CD4-positive, alpha-beta memory T cell (primary cell): ENCODE measurements around the gene ILF2. TPM values are rescaled to one million over a fixed set of nuclear protein-coding genes. Genes with fewer than 3 reads are reported as not detected.

Source experiments
- CTCF ChIA-PET: fragments of 350-600 bp; sonication (Branson Sonifier 250); formaldehyde crosslinking; loops from one replicate; lab custom pipeline; 2021; ENCODE audit warnings: inconsistent platforms; ENCODE audit not compliant: partially characterized antibody; lab: Charles Lee
- POLR2A ChIA-PET: fragments of 350-600 bp; sonication (Branson Sonifier 250); formaldehyde crosslinking; loops from one replicate; lab custom pipeline; 2021; ENCODE audit not compliant: partially characterized antibody; lab: Charles Lee
- DNase-seq, 5 donors: peaks; one replicate each; pipeline versions ENCODE4 v3.0.0 to v3.0.0-alpha.2; 2020 to 2022; ENCODE audit warnings: mixed read lengths in 1 of 5
- H3K27ac ChIP-seq: one replicate; pipeline ENCODE4 v1.7.0; 2013; ENCODE audit warnings: low read depth, low read length
- H3K27me3 ChIP-seq: 2 replicates; pipeline ENCODE4 v1.7.0; 2013; ENCODE audit warnings: mild to moderate bottlenecking, low read length, moderate library complexity; ENCODE audit not compliant: insufficient read depth
- H3K36me3 ChIP-seq: 2 replicates; pipeline ENCODE4 v1.7.0; 2013; ENCODE audit warnings: mild to moderate bottlenecking, low read length, moderate library complexity; ENCODE audit not compliant: insufficient read depth
- H3K4me1 ChIP-seq: 2 replicates; pipeline ENCODE4 v1.7.0; 2013; ENCODE audit warnings: mild to moderate bottlenecking, low read length, moderate library complexity; ENCODE audit not compliant: insufficient read depth
- H3K4me3 ChIP-seq, 2 donors: one replicate each; pipeline ENCODE4 v1.7.0; 2013; ENCODE audit warnings: low read length in 2 of 2, mild to moderate bottlenecking in 1 of 2
- H3K9me3 ChIP-seq, 2 donors: one replicate each; pipeline ENCODE4 v1.7.0; 2013; ENCODE audit warnings: low read length in 2 of 2, control low read depth in 1 of 2; ENCODE audit not compliant: control insufficient read depth in 1 of 2
- H3K27ac Mint-ChIP-seq, 7 donors: one replicate each; pipeline ENCODE4 v1.8.0; 2020 to 2021; ENCODE audit warnings: mixed read lengths in 7 of 7, mild to moderate bottlenecking in 6 of 7, inconsistent platforms in 3 of 7, moderate library complexity in 3 of 7
- H3K27me3 Mint-ChIP-seq, 2 donors: one replicate each; pipeline ENCODE4 v1.8.0; 2020 to 2021; ENCODE audit warnings: mixed read lengths in 2 of 2
- H3K36me3 Mint-ChIP-seq, 2 donors: one replicate each; pipeline ENCODE4 v1.8.0; 2020 to 2021; ENCODE audit warnings: mixed read lengths in 2 of 2, inconsistent platforms in 1 of 2, mild to moderate bottlenecking in 1 of 2
- H3K4me1 Mint-ChIP-seq, 4 donors: one replicate each; pipeline ENCODE4 v1.8.0; 2020 to 2021; ENCODE audit warnings: mixed read lengths in 4 of 4, mild to moderate bottlenecking in 1 of 4
- H3K4me3 Mint-ChIP-seq, 8 donors: one replicate each; pipeline ENCODE4 v1.8.0; 2020 to 2021; ENCODE audit warnings: mixed read lengths in 8 of 8, mild to moderate bottlenecking in 7 of 8, moderate library complexity in 6 of 8, inconsistent platforms in 3 of 8
- H3K9me3 Mint-ChIP-seq, 8 donors: one replicate each; pipeline ENCODE4 v1.8.0; 2020 to 2021; ENCODE audit warnings: mixed read lengths in 8 of 8, mild to moderate bottlenecking in 5 of 8, inconsistent platforms in 3 of 8, moderate library complexity in 1 of 8
- intact Hi-C: fragments of 100-400 bp; cut with micrococcal nuclease; formaldehyde crosslinking; loops from one replicate; pipeline ENCODE4 v1.15.1; 2023
- polyA plus RNA-seq, 2 donors: library from polyadenylated mRNA; unstranded; fragments of 300-500 nt; fragmentation: Illumina TruSeq; gene quantifications; one replicate each; pipeline ENCODE4 v1.2.3, GENCODE V29; 2021
- total RNA-seq, 2 experiments: library from RNA; stranded (reverse); gene quantifications; one replicate each; pipeline ENCODE4 v1.2.3, GENCODE V29; 2021

Gene ILF2
- total and polyA plus RNA-seq, 4 experiments from 2014 or later, result 82.3 to 200 (median 112) TPM

DNA sequence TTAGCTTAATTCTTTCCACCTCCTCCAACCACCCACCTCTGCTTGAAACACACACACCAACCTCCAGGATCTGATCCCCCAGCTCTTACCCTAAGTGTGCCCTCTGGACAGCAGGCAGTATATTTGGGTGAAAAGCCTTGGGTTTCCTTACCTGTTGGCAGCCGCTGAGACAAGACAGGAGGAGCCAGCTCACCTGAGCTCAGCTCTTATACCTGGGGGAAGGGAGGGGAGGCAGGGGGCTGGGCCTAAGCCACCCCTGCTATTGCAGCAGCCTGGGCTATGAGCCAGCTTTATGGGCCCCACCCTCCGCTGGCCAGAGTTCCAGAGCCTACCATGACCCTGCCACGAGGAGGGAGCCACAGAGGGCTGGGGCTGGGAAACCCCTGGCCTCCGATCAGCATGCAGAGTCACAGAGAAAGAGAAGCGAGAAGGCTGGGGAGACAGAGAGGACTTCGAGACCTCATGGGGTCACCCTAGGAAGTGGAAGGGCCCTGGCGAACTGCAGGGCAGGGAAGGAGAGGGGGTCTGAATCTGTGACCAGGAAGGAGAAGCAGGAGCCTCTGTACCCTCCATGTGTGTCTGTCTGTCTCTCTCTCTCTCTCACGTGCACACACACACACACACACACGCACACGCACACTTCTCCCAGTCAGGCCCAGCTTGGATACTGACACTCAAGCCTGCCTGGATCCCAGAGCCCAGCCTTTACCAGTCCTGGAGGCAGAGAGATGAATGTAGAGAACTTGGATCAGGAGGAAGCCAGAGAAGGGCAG, 54.5 kb downstream of the ILF2 start, which contains the start of gene S100A14:
TSS of gene S100A14 (minus strand) at position 182 of the 773 bp plus-strand sequence. CDS start 467 bp downstream, outside the sequence.
- Histone ChIP-seq H3K9me3 (no peaks in the 10 kb centered on the region), H3K36me3 (no peaks in the 10 kb centered on the region), H3K27me3 (no peaks in the 10 kb centered on the region), H3K4me1 (no peaks in the 10 kb centered on the region), H3K4me3 (no peak within 1 kb of the TSS), H3K27ac (no peak within 1 kb of the TSS)
- H3K4me3 Mint-ChIP-seq, result no peak within 1 kb of the TSS
- intact Hi-C loops, result loop anchor here (5.0 kb wide), 1 partner anchor 49 kb away; the partner anchor contains the start of gene S100A2
- peak within 1 kb of the TSS in 2 of 7 donors; percentile 25 to 57 for H3K27ac Mint-ChIP-seq
- H3K4me1 Mint-ChIP-seq, result peaks cover 0 to 5% (median under 1%) of the 10 kb centered on the region in 4 donors
- peaks cover 0 to 3% (median 0%) of the 10 kb centered on the region in 8 donors for H3K9me3 Mint-ChIP-seq
- ChIA-PET POLR2A (interaction anchor here (1.5 to 1.7 kb wide), 2 partner anchors 71 to 84 kb away, joined by 4 to 7 read pairs; partner anchors contain the start of gene S100A4), CTCF (interaction anchor here (0.9 to 7.7 kb wide), 7 partner anchors 24 to 108 kb away, joined by 3 to 142 read pairs (median 7); partner anchors contain the start of gene S100A6)
- DNase-seq, result no peak
- H3K36me3 Mint-ChIP-seq, result no peaks in the 10 kb centered on the region
- H3K27me3 Mint-ChIP-seq, result peaks cover 0 to 1% of the 10 kb centered on the region in 2 donors

GRCh38 chr1:153615406-153615805, 55.4 kb downstream of the ILF2 start:
- H3K4me3 Mint-ChIP-seq, result no peak overlapping the region
- no peak overlapping the region for H3K4me3 ChIP-seq
- no peaks in the 10 kb centered on the region for H3K9me3 ChIP-seq
- no peak for DNase-seq
- no peaks in the 10 kb centered on the region for H3K36me3 Mint-ChIP-seq
- no peak overlapping the region for H3K27ac Mint-ChIP-seq
- no peaks in the 10 kb centered on the region for H3K4me1 ChIP-seq
- peaks cover 0 to 5% (median under 1%) of the 10 kb centered on the region in 4 donors for H3K4me1 Mint-ChIP-seq
- H3K27me3 Mint-ChIP-seq, result peaks cover 0 to 1% of the 10 kb centered on the region in 2 donors
- intact Hi-C loops, result loop anchor here (5.0 kb wide), 1 partner anchor 48 kb away; the partner anchor contains the start of gene S100A2
- peaks cover 0 to 3% (median 0%) of the 10 kb centered on the region in 8 donors for H3K9me3 Mint-ChIP-seq
- ChIA-PET CTCF (interaction anchor here (0.8 to 7.7 kb wide), 6 partner anchors 23 to 121 kb away, joined by 3 to 142 read pairs (median 6); no protein-coding TSS in a partner anchor), POLR2A (interaction anchor here (1.5 to 1.7 kb wide), 2 partner anchors 70 to 83 kb away, joined by 4 to 7 read pairs; partner anchors contain the start of gene S100A4)
- H3K36me3 ChIP-seq, result no peaks in the 10 kb centered on the region
- H3K27ac ChIP-seq, result no peak overlapping the region
- H3K27me3 ChIP-seq, result no peaks in the 10 kb centered on the region

DNA sequence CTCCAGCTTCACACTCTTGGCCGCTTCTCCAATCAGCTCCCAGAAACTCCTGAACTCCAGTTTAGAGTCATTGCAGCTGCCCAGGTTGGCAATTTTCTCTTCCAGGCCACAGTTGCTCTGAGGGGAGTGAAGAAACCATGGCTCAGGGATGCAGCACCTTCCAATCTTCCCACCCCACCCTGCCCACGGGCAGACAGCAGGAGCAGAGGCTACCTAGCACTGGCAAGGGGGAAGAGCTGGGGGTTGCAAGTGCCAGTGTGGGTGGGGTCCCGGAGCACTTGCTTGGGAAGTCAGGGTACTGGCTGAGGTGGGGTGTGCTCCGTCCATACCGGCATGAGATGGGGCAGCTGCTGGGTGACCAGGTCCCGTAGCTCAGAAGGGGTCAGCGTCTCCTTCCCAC, 55.9 kb downstream of the ILF2 start:
- Mint-ChIP-seq H3K27ac (no peak overlapping the region), H3K4me3 (no peak overlapping the region), H3K27me3 (peaks cover 0 to 1% of the 10 kb centered on the region in 2 donors), H3K36me3 (no peaks in the 10 kb centered on the region), H3K9me3 (peaks cover 0 to 3% (median 0%) of the 10 kb centered on the region in 8 donors), H3K4me1 (peaks cover 0 to 5% (median under 1%) of the 10 kb centered on the region in 4 donors)
- no peaks in the 10 kb centered on the region for H3K4me1 ChIP-seq
- no peaks in the 10 kb centered on the region for H3K36me3 ChIP-seq
- ChIA-PET POLR2A (interaction anchor here (1.5 to 1.7 kb wide), 2 partner anchors 69 to 82 kb away, joined by 4 to 7 read pairs; partner anchors contain the start of gene S100A4), CTCF (interaction anchor here (0.8 to 7.7 kb wide), 3 partner anchors 44 to 121 kb away, joined by 3 to 142 read pairs (median 7); no protein-coding TSS in a partner anchor)
- DNase-seq, result no peak
- H3K4me3 ChIP-seq, result no peak overlapping the region
- no peak overlapping the region for H3K27ac ChIP-seq
- H3K9me3 ChIP-seq, result no peaks in the 10 kb centered on the region
- no peaks in the 10 kb centered on the region for H3K27me3 ChIP-seq
- intact Hi-C loops, result loop anchor here (5.0 kb wide), 1 partner anchor 48 kb away; the partner anchor contains the start of gene S100A2

GRCh38 chr1:153614189-153614900, 56.4 kb downstream of the ILF2 start:
- peaks cover 0 to 1% of the 10 kb centered on the region in 2 donors for H3K27me3 Mint-ChIP-seq
- no peaks in the 10 kb centered on the region for H3K36me3 Mint-ChIP-seq
- ChIA-PET POLR2A (interaction anchor here (1.7 kb wide), 1 partner anchor 69 kb away, joined by 7 read pairs; the partner anchor contains the start of gene S100A4), CTCF (interaction anchor here (0.8 to 7.7 kb wide), 4 partner anchors 43 to 120 kb away, joined by 3 to 142 read pairs (median 5); no protein-coding TSS in a partner anchor)
- H3K27ac ChIP-seq, result no peak overlapping the region
- intact Hi-C loops, result no loop called here
- no peak overlapping the region for H3K4me3 Mint-ChIP-seq
- H3K9me3 ChIP-seq, result no peaks in the 10 kb centered on the region
- peaks cover 0 to 5% (median under 1%) of the 10 kb centered on the region in 4 donors for H3K4me1 Mint-ChIP-seq
- no peak overlapping the region for H3K4me3 ChIP-seq
- peak overlapping the region in 1 of 7 donors; percentile 5 for H3K27ac Mint-ChIP-seq
- H3K9me3 Mint-ChIP-seq, result peaks cover 0 to 3% (median 0%) of the 10 kb centered on the region in 8 donors
- H3K4me1 ChIP-seq, result no peaks in the 10 kb centered on the region
- no peak for DNase-seq
- H3K27me3 ChIP-seq, result no peaks in the 10 kb centered on the region
- H3K36me3 ChIP-seq, result no peaks in the 10 kb centered on the region

GRCh38 chr1:153613406-153613805, 57.4 kb downstream of the ILF2 start:
- Histone ChIP-seq H3K27me3 (no peaks in the 10 kb centered on the region), H3K9me3 (no peaks in the 10 kb centered on the region), H3K4me3 (no peak overlapping the region), H3K27ac (no peak overlapping the region), H3K36me3 (no peaks in the 10 kb centered on the region), H3K4me1 (no peaks in the 10 kb centered on the region)
- POLR2A ChIA-PET, result no interaction called here
- Mint-ChIP-seq H3K4me3 (no peak overlapping the region), H3K4me1 (peaks cover 0 to 5% (median under 1%) of the 10 kb centered on the region in 4 donors), H3K36me3 (no peaks in the 10 kb centered on the region), H3K27me3 (peaks cover 0 to 1% of the 10 kb centered on the region in 2 donors), H3K27ac (no peak overlapping the region), H3K9me3 (peaks cover 0 to 3% (median 0%) of the 10 kb centered on the region in 8 donors)
- intact Hi-C loops, result no loop called here
- CTCF ChIA-PET, result interaction anchor here (1.1 to 7.7 kb wide), 4 partner anchors 99 to 118 kb away, joined by 3 to 142 read pairs (median 4); no protein-coding TSS in a partner anchor
- DNase-seq, result no peak

GRCh38 chr1:153612755-153613331, 58.0 kb downstream of the ILF2 start, which contains the start of gene S100A16:
Gene S100A16 (minus strand): TSS chr1:153613137. CDS start chr1:153608151, 4,986 bp downstream.
- Histone ChIP-seq H3K27ac (no peak within 1 kb of the TSS), H3K27me3 (no peaks in the 10 kb centered on the region), H3K4me3 (no peak within 1 kb of the TSS), H3K9me3 (no peaks in the 10 kb centered on the region), H3K36me3 (no peaks in the 10 kb centered on the region), H3K4me1 (no peaks in the 10 kb centered on the region)
- Mint-ChIP-seq H3K27me3 (peaks cover 0 to 1% of the 10 kb centered on the region in 2 donors), H3K36me3 (no peaks in the 10 kb centered on the region), H3K27ac (no peak within 1 kb of the TSS), H3K9me3 (peaks cover 0 to 1% (median 0%) of the 10 kb centered on the region in 8 donors), H3K4me1 (peaks cover 0 to 3% (median under 1%) of the 10 kb centered on the region in 4 donors), H3K4me3 (no peak within 1 kb of the TSS)
- ChIA-PET CTCF (interaction anchor here (1.2 to 1.9 kb wide), 2 partner anchors 102 to 118 kb away, joined by 4 to 5 read pairs; no protein-coding TSS in a partner anchor), POLR2A (no interaction called here)
- DNase-seq, result no peak
- intact Hi-C loops, result no loop called here
